HG02943 (cell line): Measurements from ENCODE around the gene IMMP2L.
A peak's percentile ranks its signal among the peaks of the same experiment; 100 is the strongest.
"Not testable (repeated sequence)": the region's sequence is repeated elsewhere in the genome, so short reads cannot be mapped to it uniquely, and the experiment has no call there.

Experiments
- ATAC-seq: cut with Tn5 transposase; IDR thresholded peaks from one replicate; pipeline ENCODE4 v1.9.1; 2021; ENCODE audit warnings: mild to moderate bottlenecking, low read depth, moderate library complexity; ENCODE audit not compliant: unreplicated experiment

Gene IMMP2L

DNA sequence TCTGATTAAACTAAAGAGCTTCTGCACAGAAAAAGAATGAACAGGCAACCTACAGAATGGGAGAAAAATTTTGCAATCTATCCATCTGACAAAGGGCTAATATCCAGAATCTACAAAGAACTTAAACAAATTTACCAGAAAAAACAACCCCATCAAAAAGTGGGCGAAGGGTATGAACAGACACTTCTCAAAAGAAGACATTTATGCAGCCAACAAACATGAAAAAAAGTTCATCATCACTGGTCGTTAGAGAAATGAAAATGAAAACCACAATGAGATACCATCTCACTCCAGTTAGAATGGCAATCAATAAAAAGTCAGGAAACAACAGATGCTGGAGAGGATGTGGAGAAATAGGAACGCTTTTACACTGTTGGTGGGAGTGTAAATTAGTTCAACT is 273.9 kb downstream of the IMMP2L start:
- not testable (repeated sequence) for ATAC-seq

DNA sequence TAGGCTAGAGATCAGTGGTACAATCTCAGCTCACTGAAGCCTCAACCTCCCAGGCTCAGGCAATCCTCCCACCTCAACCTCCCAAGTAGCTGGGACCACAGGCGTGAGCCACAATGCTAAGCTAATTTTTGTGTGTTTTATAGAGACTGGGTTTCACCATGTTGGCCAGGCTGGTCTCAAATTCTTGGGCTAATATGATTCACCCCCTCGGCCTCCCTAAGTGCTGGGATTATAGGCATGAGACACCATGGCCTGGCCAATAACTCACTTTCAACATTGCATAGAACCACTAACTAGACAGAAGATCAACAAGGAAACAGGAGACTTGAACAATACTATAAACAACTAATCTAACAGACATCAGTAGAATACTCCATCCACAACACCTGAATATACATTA is 279.7 kb downstream of the IMMP2L start:
- no peak for ATAC-seq

DNA sequence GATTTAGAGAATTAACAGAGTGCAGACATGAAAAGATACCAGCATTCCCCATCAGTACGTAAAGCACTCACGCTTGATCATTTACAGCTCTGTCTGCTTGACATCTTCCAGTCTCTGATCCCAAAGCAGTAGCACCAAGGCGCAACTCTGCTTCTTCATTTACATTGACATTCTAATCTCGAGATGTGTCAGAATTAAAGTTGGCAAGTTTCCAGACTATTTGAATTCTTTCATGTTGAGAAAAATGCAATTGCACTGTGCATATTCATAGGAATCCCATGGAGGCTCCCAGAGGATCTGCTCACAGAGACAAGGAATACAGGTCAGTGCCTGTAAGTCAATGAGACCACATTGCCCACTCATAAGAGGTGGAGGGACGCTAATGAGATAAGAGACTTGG is 287.4 kb downstream of the IMMP2L start:
- ATAC-seq = no peak

- no peak for ATAC-seq
Observed at GRCh38 chr7:111272092-111272491, 290.2 kb downstream of the IMMP2L start.

DNA sequence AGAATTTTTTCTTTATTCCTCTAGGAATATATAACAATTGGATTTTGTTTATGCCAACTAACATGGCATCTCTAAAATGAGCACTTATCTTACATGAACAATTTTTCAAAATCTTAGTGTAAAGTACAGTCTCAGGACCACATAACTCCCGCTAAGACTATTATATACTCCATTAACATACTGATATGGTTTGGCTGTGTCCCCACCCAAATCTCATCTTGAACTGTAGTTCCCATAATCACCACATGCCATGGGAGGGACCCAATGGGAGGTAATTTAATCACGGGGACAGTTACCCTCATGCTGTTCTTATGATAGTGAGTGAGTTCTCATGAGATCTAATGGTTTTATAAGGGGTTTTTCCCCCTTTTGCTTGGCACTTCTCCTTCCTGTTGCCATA is 291.5 kb downstream of the IMMP2L start:
- not testable (repeated sequence) for ATAC-seq

- ATAC-seq = no peak
Observed at GRCh38 chr7:111268941-111269340, 293.4 kb downstream of the IMMP2L start.

GRCh38 chr7:111266613-111267012 is 295.7 kb downstream of the IMMP2L start:
- no peak for ATAC-seq

- ATAC-seq = no peak
Observed at GRCh38 chr7:111265394-111265793, 296.9 kb downstream of the IMMP2L start.

DNA sequence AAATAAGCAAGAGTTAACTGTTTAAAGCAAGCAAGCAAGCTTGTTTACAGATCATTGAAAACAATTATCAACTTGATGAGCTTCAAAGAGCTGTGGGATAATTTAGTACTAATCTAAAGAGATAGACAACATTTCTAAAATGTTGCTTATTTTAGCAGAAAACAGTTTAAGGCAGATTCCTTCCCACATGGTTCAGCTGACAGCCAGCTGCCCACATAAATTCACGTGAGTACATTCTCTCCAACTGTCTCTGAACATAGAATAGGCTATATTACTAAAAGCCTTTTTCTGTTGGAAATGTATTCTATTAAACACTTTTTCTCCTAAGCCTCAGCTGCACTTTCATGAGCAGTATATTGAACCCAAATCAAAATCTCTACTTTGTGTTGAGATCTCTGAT is 297.3 kb downstream of the IMMP2L start:
- ATAC-seq = no peak

DNA sequence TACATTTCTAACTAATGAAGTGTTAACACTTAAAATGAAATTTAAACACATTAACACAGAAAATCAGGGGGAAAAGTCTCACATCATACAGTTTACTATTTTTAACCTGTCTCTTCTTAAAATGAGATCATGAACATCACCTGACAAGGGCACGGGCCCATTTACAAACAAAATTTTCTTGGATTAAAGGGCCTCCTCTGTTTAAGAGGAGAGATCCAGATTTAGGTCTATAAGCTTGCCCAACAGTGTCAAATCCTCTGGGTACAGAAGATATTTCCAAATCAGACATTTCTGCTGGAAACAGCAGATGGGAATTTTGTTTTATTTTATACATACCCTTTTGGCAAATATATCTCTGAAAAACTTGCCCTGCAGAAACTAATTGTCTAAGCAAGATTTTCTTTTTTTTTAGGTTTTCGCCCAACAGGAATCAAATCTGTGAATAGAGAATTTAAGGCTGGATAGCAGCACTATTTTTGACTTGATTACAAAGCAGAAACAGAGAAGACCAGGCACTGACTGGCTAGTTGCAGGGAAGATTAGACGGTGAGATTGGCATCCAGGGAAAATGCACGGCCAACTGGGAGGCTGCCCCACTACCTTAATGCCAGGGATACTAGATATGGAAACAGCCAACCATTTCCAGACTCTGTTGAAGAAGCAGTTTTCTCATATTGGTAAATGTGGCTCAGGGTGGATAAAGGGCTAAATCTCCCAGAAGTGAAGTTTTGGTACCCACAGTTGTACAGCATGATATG is 298.0 kb downstream of the IMMP2L start:
- ATAC-seq = no peak

DNA sequence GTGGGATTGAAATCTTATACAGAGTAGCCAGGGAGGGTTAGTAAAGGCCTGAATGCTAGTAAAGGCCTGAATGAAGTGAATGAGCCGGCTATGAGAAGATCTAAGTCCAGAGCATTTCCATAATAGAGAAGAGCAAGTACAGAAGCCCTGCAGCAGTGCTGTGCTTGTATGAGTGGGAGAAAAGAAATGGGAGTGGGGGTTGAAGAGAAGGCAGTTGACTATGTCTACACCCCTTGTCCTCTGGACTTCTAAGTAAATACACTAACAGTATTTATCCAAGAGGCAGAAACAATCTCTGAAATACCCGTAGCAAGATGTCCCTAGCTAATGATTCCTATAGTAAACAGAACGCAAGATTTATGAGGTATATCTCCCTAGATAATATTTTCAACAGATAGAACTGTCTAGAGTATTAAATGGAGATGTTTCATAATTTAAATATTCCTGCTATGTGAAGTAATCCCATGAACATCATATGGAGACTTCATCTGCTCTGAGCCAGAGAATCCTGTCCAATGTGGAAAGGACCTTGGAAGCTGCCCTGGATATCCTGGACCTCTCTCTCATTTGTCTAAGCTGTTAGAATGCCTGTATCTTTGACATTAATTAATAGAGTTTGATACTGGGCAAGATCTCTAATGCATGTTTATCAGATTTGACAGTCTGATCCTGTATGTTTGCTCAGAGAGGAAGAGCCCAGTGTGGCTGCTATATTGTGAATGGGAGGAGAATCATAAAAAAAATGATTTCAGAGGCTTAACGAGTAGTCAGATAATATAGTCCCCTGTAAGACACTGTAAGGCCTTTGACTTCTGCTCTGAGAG is 299.8 kb downstream of the IMMP2L start:
- ATAC-seq = no peak

GRCh38 chr7:111261496-111261895 is 300.8 kb downstream of the IMMP2L start:
- no peak for ATAC-seq

GRCh38 chr7:111259991-111260390 is 302.3 kb downstream of the IMMP2L start:
- no peak for ATAC-seq

- ATAC-seq = no peak
Observed at GRCh38 chr7:111256391-111256790, 305.9 kb downstream of the IMMP2L start.

GRCh38 chr7:111255576-111255975 is 306.7 kb downstream of the IMMP2L start:
- ATAC-seq = no peak

DNA sequence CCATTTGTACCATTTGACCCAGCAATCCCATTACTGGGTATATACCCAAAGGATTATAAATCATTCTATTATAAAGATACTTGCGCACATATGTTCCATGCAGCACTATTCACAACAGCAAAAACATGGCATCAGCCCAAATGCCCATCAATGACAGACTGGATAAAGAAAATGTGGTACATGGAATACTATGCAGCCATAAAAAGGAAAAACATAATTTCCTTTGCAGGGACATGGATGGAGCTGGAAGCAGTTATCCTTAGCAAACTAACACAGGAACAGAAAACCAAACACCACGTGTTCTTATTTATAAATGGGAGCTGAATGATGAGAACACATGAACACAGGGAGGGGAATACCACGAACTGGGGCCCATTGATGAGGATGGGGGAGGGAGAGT is 310.9 kb downstream of the IMMP2L start:
- not testable (repeated sequence) for ATAC-seq

DNA sequence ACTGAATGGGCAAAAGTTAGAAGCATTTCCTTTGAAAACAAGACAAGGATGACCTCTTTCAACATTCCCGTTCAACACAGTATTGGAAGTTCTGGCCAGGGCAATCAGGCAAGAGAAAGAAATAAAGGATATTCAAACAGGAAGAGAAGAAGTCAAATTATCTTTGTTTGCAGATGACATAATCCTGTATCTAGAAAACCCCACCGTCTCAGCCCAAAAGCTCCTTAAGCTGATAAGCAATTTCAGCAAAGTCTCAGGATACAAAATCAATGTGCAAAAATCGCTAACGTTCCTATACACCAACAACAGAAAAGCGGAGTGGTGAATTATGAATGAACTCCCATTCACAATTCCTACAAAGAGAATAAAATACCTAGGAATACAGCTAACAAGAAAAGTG is 312.5 kb downstream of the IMMP2L start:
- ATAC-seq = not testable (repeated sequence)

GRCh38 chr7:111242141-111242755 is 320.0 kb downstream of the IMMP2L start:
- no peak for ATAC-seq

DNA sequence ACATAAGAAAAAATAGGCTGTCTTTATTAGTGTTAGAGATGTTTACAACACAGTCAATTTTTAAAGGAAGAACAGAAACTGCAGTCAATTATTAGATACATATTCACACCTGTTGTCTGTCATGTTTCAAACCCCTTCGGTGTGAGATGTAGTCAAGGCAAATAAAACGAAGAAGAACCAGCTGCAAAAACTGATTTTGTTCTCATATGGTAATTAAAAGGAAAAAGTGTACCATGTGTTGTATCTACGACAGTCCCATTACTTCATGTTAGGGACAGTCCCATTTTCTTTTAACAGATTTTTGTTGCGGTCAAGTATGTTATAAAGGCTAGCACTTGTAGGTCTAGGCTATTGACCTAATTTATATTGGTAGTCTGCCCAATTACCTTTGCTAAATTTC is 321.9 kb downstream of the IMMP2L start:
- peak; percentile 78 for ATAC-seq

GRCh38 chr7:111239437-111239836 is 322.9 kb downstream of the IMMP2L start:
- ATAC-seq = no peak

DNA sequence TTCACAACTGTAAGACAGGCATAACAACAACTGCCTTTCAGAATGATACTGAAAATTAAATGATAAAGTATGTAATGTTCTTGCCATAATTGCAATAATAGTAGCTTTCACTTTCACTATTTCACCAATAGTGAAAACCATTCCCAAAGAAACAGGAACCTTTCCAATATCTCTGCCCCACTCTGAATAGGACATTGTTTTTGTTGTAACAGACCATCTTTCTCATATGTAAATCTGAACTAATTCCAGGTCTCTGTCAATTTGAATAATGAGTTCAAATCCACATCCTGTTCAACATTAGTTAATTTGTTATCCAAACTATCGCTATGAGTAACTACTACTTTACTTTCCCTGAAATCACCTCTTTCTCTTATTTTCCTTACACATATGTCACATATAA is 323.4 kb downstream of the IMMP2L start:
- ATAC-seq = no peak
